ENCODE measurements around the gene MEN1.
A peak's percentile ranks its signal among the peaks of the same experiment; 100 is the strongest.

Gene MEN1

DNA sequence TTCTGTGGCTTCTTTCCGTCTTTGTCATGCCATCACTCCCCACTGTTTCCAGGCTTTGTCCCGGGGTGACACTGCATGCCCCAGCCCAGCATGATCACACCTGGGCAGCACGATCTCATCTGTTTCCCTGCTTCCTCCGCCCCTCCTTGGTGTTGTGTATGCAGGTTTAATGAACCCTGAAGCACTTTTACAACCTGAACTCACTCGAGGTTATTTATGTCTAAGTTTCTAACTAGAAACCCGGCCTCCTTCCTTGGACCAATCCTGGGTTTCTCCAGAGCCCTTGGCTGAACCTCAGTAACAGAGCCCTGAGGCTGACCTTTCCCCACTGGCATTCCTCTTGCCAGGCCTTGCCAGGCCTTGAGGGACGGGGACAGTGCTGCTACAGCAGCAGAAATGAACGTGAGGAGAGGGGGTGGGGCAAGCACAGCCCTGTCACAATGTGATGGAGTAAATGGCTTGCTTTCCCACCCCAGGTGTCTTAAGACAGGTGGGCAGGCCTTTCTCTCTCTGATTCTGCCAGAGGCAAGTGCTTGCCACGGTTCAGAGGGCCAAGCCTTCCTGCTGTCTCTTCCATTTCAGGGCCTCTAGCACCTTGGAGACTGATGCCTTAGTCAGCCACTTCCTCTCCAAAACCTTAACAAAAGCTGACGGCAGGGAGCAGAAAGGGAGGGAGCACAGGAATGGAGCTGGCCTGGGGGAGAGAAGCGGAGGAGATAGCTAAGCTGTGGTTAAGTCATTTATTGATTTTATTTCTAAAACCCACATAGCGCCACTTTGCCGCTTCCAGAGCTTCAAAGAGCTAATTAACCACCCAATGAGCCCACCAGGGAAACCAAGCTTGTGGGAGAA is 47.5 kb downstream of the MEN1 start:
- DNase-seq (ENCODE audit: low spot score) (peak; percentile 71), FAIRE-seq (peak; percentile 73)

DNA sequence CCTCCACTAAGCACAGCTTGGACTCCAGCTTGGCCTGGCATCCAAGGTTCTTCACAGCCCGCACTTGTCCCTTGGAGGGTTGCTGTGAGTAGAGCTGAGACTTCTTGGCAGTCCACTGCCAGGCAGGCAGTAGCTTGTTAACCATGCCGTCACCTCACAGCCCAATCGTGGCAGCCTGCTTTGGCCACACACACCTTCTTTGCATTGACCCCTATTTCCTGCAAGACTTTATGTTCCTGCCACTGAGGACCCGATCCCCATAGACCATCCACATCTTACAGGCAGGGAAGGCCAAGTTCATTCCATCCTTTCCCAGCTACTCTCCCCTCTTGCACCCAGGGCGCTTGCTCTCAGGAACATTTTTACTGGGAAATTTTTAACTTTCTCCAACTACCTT is 48.1 kb downstream of the MEN1 start:
- FAIRE-seq (no peak), DNase-seq (ENCODE audit: low spot score) (no peak)

DNA sequence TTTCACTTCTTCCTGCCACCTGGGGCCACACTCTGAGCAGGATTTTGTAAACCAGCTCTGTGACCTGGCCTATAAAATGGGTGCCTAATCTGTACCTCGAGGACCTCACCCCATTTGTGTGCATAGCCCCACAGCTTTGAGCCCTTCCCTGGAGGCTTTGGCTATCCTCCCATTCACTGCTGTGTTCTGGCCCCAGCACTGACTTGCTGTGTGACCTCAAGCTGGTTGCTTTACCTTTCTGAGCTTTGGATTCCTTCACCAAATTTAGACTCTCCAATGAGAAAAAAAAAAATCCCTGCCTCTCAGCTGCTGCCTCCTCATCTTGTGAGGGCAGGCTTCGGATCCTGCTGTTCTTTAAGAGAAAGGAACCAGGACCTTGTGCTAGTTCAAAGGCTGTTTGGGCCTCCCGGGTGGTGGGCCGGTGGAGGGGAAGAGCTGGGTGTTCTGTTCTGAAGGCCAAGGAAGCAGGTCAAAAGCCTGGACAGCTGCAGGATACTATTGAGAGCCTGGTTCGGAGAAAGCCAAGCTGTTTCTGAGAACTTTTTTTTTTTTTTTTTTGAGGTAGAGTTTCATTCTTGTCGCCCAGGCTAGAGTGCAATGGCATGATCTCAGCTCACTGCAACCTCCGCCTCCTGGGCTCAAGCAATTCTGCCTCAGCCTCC is 49.5 kb downstream of the MEN1 start:
- DNase-seq (ENCODE audit: low spot score) (no peak), FAIRE-seq (no peak)

DNA sequence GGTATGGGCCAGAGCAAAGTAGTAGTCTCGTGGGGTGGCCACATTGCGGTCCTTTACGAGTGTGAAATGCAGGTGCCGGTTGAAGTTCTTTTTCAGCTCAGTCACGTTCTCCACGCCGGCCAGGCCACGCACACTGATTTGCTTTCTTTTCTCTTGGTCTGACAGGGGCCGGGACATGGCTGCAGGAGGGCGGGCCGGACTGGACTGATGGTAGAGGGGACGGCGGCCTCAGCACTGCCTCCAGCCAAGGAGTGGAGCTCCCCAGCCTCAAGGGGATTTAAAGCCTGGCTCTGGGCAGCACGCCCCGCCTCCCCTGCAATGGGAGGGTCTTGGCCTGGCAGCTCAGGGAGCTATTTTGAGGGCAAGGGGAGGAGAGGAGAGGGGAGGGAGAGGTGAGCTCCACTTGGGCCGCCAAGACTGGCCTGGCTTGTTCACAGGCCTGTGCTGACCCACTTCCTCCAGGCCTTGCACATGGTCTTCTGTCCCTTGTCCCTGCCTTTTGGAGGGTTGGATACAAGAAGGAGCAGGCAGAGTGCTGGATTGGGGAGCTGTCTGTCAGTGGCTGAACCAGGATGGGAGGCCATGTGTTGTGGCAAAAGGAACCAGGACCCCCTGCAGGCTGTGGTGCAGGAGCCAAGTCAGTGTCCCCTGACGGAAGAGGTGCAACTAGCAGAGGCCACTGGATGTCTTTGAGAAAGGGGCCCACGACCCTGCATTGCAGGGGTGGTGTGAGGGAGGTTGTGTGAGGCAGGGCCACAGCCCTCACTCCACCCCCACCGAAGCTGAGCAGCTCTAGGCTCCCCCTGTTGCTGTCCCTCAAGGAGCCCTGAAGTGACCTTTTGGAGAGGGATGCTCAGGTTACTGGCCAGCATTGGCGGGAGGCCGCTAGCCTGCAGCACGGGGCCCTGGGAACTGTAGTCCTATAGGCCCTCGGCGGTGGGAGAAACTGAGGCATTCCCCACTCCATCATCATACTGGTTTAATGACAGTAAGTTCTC is 50.3 kb downstream of the MEN1 start, which contains the start of gene PYGM:
Gene PYGM (minus strand): TSS at position 253 of the 998 bp plus-strand sequence. CDS start 76 bp downstream, at position 177.
- DNase-seq (ENCODE audit: low spot score) (no peak), FAIRE-seq (no peak)

DNA sequence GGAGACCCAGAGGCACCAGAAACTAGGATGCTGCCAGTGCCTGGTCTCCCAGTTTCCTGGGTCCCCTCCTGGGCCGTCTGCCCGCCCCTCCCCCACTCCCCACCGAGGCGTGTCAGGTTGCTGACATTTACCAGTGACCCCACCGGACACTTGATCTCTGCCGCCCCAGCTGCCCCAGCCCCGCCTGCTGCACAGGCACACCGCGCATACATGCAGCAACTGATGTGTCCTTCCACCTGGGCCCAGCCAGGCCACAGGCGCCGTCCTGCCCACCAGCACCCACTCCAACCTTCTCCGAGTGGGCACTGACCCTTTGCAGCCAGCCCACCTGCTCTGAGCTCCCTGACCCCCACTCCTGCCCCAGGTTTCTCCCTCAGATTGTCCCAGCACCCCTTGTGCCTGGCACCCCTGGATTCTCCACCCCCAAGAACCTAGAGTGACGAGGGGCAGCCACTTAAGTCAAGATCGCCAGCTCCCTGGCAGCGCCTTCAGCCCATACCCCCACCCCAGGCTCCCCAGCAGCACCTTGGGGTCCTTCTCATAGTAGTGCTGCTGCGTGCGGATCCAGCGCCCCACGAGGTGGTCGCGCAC is 51.1 kb downstream of the MEN1 start:
- DNase-seq (ENCODE audit: low spot score) (no peak), FAIRE-seq (no peak)

DNA sequence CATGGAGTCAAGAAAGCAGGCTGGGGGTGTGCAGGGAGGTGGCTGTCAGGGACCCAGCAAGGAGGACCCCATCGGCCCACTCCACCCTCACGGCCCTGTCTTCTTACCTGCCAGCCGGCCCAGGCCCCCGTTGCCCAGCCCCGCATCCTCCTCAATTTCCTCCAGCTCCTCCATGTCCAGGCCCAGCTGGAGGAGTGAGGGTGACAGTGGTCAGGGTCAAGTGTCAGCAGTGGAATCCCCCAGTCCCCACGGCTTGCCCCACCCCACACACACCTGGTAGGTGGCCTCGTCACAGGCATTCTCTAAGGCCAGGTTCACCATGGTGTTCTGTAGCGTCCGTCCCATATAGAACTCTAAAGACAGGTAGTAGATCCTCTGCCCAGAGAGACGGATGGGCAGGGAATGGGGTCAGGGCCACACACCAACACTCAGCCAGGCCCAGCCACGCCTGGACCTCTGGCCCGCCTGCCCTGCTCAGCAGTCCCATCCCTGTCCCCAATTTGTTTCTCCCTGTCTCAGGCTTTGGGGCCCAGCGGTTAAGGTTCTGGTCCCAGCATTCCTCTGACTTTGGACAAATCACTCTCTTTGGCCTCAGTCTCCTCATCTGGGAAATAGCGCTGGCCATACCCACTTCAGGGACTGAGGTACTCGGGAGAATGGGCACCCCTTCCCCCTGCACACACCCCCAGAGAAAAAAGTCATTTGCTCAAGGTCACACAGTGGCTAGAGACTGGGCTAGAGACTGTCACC is 51.8 kb downstream of the MEN1 start:
- DNase-seq (ENCODE audit: low spot score) (no peak), FAIRE-seq (no peak)

DNA sequence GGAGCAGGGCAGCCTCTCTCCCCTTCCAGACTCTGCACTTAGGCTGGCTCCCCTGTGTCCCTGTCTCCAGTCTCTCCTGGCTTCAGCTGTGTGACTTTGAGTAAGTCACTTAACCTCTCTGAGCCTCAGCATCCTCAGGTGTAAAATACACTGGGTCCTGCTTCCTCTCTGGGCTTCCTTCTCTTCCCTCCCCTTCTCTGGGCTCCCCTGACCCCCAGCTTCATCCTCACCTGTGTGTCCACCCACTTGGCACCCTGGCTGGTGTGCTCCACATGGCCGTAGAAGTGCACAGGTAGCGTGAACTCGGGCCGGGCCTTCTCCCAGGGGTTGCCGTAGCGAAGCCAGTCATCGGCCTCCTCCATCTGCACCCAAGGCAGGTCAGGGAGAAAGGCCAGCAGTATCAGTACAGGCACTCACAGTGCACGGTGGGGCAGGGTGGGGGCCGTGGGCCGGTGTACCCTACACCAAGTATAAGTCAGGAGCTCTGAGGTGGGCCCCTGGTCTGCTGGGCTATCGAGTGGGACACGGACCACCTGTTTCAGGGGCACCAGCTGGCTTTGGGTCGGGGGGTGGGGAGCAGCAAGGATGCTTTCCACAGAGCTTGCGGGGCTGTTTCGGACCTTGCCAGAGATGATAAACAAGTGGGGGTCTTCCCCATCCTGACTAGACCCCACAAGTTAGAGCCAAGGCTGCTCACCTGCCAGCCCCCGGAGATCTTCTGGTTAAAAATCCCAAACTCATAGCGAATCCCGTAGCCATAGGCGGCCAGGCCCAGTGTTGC is 52.6 kb downstream of the MEN1 start:
- FAIRE-seq (no peak), DNase-seq (ENCODE audit: low spot score) (no peak)

DNA sequence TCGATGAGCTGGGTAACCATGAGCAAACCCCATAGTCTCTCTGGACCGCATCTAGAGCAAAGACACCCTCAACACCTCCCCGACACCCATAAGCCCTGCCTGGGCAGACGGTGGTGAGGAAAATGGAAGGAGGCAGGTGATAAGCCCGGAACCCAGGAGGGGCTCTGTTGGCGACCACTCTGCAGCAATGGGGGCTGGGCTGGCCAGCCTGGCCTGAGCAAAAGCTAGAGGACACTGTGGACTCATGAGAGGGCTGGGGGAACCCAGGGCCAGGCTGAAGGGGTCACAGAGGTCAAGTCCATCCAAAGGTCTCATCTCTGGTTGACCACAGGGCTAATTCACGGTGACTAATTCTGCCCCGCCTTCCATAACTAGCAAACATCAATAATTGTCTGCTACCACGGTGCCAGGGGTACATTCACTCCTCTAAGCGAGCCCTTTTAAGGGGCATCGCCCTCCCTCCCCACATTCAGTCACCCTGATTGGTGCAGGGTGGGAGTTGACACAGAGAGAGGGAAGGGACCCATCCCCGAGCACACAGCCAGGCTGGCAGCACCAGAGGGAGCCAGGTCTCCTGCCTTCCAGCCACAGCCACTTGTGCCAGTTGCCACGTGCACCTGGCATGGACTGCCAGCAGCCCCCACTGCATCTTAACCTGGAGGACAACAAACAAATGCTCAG is 54.5 kb downstream of the MEN1 start:
- no peak for FAIRE-seq
- no peak for DNase-seq (ENCODE audit: low spot score)

DNA sequence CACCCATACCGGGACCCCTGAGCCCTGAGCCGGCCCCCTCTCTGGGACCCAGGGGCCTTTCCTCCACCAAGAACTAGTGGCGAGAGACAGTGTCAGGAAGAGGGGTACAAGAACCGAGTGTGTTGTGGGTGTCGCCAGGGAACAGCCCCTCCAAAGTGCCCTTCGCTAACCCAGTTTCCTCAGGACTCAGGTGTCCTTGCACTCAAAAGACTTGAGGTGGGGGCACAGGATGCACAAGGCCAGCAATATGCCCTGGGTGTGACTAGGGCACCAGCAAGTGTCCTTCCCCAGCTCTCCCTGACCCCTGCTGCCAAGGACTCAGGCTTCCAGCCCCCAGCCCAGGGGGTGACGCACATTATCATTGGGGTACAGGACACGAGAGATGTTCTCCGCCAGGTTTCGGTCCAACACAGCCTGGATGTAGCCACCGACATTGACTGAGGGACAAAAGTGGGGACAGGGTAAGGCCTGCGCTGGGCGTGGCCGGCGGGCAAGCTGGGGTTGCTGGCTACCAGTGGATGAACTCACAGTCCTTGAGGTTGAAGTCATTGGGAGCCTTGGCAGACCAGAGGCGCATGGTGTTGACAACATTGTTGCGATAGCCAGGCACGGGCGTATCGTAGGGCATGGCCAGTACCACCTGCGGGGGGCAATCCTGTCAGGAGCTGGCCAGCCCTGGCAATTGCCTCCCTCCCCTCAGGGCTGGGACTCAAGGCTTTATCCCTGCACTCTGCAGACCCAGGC is 55.3 kb downstream of the MEN1 start:
- FAIRE-seq: no peak
- DNase-seq (ENCODE audit: low spot score): no peak

DNA sequence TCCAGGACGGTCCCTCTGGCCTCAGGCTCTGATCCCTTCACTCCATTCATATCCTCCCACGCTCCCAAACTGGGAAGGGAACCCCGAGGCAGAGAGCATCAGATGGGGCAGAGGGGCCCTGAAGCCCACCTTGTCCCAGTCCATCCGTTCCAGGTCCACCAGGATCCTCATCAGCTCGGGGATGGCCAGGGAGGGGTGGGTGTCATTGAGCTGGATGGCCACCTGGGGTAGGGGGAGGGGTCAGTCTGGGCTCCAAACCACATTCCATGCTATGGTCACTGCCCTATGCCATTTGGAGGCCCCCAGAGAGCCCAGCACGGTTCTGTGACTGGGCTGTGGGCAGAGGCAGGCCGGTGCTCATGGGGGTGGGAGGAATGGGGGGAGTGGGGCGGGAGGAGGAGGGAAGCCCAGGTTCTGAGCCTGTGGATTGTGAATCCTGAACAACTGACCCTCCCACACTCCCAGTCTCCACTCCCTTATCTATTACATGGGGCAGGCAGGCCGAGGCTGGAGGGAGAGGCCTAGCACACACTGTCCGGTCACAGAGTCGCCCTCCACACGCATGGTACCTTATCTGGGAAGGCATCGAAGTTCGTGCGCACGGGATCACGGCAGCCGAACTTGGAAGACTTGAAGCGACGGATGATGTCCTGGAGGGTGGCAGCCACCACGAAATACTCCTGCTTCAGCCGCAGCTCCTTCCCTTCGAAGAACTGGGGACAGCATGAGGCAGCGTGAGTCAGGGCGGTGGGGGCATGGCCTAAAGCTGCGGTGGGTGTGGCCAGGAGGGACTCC is 56.0 kb downstream of the MEN1 start:
- FAIRE-seq: no peak
- no peak for DNase-seq (ENCODE audit: low spot score)

Data from RCC 7860 (cell line).